ENCODE data around the gene NEO1. TPM values are rescaled to one million over a fixed set of nuclear protein-coding genes. Genes with fewer than 3 reads are reported as not detected.

Gene NEO1
- total and polyA plus RNA-seq, 2 of the 13 experiments (the other 11 are each of a cell fraction or from before 2014, with no cell fraction given): 8.4 to 11.0 TPM

DNA sequence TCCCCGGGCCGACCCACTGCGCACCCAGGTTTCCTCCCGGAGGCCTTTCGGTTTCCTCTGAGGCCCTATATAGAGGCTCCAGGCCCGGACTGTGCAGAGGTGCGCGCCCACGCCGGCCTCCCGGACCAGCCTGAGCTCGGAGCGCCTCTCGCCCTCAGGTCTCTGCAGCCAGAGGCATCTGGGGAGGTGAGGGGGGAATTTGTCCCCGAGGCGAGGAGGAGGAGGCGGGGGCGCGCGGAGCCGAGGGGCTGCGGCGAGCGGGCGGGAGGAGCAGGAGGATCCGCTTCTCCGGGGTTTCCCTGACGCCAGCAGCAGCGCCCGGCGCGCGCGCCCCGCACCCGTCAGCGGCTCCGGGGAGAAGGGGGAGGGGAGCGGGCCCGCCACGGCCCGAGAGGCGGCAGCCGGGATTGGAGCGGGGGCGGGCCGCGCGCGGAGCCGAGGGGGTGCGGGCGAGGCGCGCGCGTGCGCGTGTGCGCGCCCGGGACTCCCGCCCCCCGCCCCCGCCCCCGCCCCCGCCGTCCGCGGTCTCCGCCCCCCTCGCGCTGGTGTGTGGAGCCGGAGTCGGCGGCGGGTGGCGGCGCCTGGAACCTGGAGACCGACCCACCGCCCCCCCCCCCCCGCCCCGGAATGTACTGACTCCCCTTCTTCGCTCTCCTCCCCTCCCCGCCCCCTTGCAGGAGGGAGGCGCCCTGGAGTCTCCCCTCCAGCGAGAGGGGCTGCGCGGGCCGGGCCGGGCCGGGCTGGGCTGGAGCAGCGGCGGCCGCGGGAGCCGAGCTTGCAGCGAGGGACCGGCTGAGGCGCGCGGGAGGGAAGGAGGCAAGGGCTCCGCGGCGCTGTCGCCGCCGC is at the start of gene NEO1 (continued):
- TF ChIP-seq ARID4A (CRISPR knock-in tag; IDR thresholded peaks at IDR 0.05; ENCODE audit: borderline replicate concordance) (peak; percentile 31; the same call in 1 of the 2 replicates), ZNF780A (CRISPR knock-in tag; IDR thresholded peaks at IDR 0.05) (no peak), ZSCAN25 (CRISPR knock-in tag; IDR thresholded peaks at IDR 0.05) (0 out of 2 replicates have a peak, but pooled peaks have one; percentile 22), MBD4 (IDR thresholded peaks at IDR 0.05; ENCODE audit: borderline replicate concordance, low read length) (no peak), BCLAF1 (IDR thresholded peaks at IDR 0.05) (no peak), IKZF5 (CRISPR knock-in tag; IDR thresholded peaks at IDR 0.05) (no peak), ONECUT2 (CRISPR knock-in tag; IDR thresholded peaks at IDR 0.05) (no peak), ZNF609 (CRISPR knock-in tag; IDR thresholded peaks at IDR 0.05; ENCODE audit: borderline replicate concordance) (no peak), ZFP90 (CRISPR knock-in tag; IDR thresholded peaks at IDR 0.05; ENCODE audit: borderline replicate concordance) (no peak), MAZ (IDR thresholded peaks at IDR 0.05; ENCODE audit: borderline replicate concordance, low read depth, low read length) (peak; percentile 37; the same call in 1 of the 2 replicates), MAZ (CRISPR knock-in tag; IDR thresholded peaks at IDR 0.05; ENCODE audit: low read depth) (peak; percentile 48), GABPB1 (CRISPR knock-in tag; IDR thresholded peaks at IDR 0.05) (peak; percentile 69)
- TF ChIP-seq, protein P1, sequence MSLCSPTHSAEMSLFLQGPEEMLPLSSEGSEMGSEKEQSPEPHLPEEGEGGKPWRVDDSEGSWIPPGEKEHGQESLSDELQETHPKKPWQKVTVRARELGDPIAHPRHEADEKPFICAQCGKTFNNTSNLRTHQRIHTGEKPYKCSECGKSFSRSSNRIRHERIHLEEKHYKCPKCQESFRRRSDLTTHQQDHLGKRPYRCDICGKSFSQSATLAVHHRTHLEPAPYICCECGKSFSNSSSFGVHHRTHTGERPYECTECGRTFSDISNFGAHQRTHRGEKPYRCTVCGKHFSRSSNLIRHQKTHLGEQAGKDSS (CRISPR knock-in tag; IDR thresholded peaks at IDR 0.05; ENCODE audit: borderline replicate concordance, low read depth): no peak
